Measurements from ENCODE around the gene MYD88.
"Not testable (repeated sequence)": the region's sequence is repeated elsewhere in the genome, so short reads cannot be mapped to it uniquely, and the experiment has no call there.

The MYD88 gene

GRCh38 chr3:38146504-38146903, 8.0 kb downstream of the MYD88 start:
- ATAC-seq: no peak

GRCh38 chr3:38147421-38147820, 9.0 kb downstream of the MYD88 start:
- no peak for ATAC-seq

GRCh38 chr3:38148311-38148882, 9.9 kb downstream of the MYD88 start:
- ATAC-seq: no peak

GRCh38 chr3:38149708-38150107, 11.2 kb downstream of the MYD88 start:
- ATAC-seq: no peak

GRCh38 chr3:38150780-38151528, 12.5 kb downstream of the MYD88 start:
- ATAC-seq: no peak

- ATAC-seq: peak; percentile 71 to 83
Observed at GRCh38 chr3:38151667-38152265, 13.3 kb downstream of the MYD88 start.

- no peak for ATAC-seq
Observed at GRCh38 chr3:38152609-38153008, 14.1 kb downstream of the MYD88 start.

GRCh38 chr3:38153221-38153620, 14.8 kb downstream of the MYD88 start:
- no peak for ATAC-seq

GRCh38 chr3:38154033-38154494, 15.6 kb downstream of the MYD88 start:
- ATAC-seq: no peak

- ATAC-seq: peak; percentile 30 to 34
Observed at GRCh38 chr3:38154625-38155255, 16.3 kb downstream of the MYD88 start.

GRCh38 chr3:38155825-38156224, 17.4 kb downstream of the MYD88 start:
- ATAC-seq: no peak

- no peak for ATAC-seq
Observed at GRCh38 chr3:38157117-38157516, 18.7 kb downstream of the MYD88 start.

- ATAC-seq: no peak
Observed at GRCh38 chr3:38157595-38157994, 19.1 kb downstream of the MYD88 start.

- ATAC-seq: no peak
Observed at GRCh38 chr3:38158472-38158871, 20.0 kb downstream of the MYD88 start.

- not testable (repeated sequence) for ATAC-seq
Observed at GRCh38 chr3:38160704-38161103, 22.2 kb downstream of the MYD88 start.

- ATAC-seq: no peak
Observed at GRCh38 chr3:38163117-38163840, 24.8 kb downstream of the MYD88 start.

GRCh38 chr3:38163841-38164642, 25.6 kb downstream of the MYD88 start:
- ATAC-seq: no peak

GRCh38 chr3:38164643-38164951, 26.1 kb downstream of the MYD88 start:
- peak; percentile 5 to 8 for ATAC-seq

- peak; percentile 90 to 94 for ATAC-seq
Observed at GRCh38 chr3:38164952-38165721, 26.7 kb downstream of the MYD88 start, which contains the start of gene OXSR1. TSS of gene OXSR1 (plus strand) at chr3:38165537. CDS start at chr3:38165877, 340 bp downstream.

- ATAC-seq: peak in 1 of 2 donors; percentile 3
Observed at GRCh38 chr3:38165722-38166387, 27.4 kb downstream of the MYD88 start.

- no peak for ATAC-seq
Observed at GRCh38 chr3:38167591-38167990, 29.1 kb downstream of the MYD88 start.
